NCI-H446 treated with DMSO at 0.1 percent for 48 hours (cell line): ENCODE results near the gene GPR33.
A peak's percentile ranks its signal among the peaks of the same experiment; 100 is the strongest.
"Not testable (repeated sequence)": the region's sequence is repeated elsewhere in the genome, so short reads cannot be mapped to it uniquely, and the experiment has no call there.

ENCODE experiments used
- DNase-seq: peaks from one replicate; lab custom pipeline; 2025; lab: John Stamatoyannopoulos, UW

GPR33 gene

DNA sequence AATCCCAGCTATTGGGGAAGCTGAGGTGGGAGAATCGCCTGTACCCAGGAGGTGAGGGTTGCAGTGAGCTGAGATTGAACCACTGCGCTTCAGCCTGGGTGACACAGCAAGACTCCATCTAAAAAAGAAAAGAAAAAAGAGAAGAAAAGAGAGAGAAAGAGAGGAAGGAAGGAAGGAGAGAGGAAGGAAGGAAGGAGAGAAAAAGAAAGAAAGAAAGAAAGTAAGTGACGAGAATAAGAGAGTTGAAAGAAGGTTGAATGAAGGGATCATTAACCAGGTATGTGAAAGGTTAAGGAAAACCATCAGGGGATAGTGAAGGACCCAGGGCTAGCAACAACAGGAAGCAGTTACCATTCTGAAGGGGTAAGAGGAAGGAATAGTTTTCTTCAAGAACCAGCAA lies 26.3 kb downstream of the GPR33 start:
- DNase-seq, result no peak

DNA sequence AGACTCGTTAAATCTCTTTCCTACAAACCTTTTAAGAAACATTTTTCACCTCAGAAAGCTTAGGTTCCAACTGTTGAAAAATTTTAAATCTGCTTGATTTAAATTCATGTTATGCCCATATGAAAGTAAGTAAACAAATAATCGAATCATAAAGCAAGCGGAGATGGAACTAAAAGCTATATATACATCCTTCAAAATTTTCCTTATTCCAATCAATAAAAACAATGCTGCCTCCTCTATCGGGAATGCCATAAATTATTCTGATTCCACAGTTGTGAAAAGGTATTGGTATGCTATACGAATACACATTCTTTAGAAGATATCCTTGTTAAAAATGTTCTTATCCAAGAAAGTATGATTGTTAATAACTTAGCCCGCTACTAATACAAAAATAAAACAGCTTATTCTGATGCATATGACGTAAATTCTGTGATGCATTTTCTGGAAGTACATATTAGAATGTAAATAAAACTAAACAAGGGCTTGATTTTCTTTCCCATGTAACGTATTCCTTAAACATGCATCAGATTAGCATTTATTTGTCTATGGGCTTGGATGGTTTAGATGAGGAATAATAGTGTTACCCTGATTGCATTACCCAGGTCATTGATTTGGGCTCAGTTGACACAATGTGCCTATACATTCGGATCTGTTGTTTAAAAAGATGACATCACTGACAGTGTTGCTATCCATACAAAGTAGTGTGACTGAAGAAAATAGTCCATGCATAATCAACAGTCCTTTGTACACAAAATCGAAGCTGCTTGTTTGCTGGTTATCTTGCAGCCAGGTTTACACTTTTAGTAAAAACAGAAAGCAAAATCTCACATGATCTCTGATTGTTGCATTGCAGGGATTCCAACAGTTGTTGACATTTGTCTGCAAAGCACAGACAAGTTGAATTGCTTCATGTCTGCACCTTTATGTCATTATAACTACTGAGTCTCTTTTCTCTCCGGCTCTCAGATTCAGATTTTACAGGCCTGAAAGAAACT lies 29.9 kb downstream of the GPR33 start:
- no peak for DNase-seq

DNA sequence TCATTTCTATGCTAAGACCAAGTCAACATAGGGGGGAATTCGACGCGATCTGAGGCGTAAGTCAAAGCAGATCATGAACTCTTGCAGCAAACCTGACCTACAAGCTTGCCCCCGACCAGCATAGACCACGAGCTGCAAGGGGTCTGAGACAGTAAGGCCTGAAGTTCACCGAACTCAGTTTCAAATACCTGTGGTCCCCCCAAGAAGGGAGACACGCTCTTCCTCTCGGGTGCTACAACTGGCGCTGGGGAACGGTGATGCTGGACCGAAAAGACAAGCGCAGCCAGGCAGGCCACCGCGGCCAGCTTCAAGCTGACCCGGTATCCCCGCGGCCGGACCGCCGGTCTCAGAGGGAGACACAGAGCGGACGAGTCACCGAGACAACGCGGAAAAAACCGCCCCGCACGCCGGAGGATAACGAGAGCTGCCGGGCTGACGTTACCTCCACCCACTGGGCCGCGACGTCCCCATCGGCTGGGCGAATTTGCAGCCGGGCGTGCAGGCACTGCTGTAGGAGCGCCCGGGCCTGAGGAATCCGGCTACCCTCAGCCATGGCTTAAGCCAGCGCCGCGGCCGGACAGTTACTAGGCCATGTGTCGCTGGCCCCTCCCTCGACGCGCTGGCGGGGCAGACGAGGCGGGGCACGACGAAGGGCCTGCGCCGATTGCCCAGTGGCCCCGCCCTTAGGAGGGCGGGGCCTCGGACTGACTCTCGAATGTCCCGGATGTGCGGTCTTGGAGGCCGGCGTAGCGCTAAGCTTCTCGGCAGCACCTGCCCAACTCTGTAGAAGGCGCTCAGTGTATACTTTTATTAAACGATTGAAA lies 30.8 kb downstream of the GPR33 start, which contains the start of gene DTD2:
Gene DTD2, minus strand, starts transcription at position 666 of the 824 bp plus-strand sequence. Its CDS starts 113 bp downstream, at position 553.
- DNase-seq, result peak; percentile 91

DNA sequence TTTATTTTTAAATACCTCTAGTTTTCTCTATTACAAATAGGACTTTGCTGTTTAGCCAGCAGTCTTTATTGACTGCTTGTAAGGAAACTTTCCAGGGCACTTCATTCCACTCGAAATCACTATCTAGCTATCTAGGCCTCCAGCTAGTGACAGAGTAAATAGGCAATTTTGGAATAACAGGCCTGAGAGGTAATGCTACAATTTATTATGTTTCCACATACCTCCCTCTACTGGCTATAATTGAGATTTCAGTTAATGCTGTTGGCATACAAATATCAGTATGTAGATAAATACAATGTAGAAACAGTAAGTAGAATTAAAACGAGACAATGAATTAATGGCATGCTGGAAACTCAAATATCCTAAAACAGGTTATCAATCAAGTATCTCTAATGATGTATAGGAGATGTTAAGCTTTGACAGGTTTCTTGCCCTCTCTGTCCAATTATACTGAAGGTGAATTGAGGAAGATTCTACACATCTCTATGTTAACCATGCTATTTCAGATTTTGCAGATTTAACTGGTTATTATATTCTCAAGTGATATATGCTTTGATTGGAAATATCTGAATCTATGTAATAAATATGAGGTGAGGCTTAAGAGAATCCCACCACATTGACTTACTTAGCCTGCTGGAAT lies 37.7 kb downstream of the GPR33 start:
- DNase-seq, result peak; percentile 7

DNA sequence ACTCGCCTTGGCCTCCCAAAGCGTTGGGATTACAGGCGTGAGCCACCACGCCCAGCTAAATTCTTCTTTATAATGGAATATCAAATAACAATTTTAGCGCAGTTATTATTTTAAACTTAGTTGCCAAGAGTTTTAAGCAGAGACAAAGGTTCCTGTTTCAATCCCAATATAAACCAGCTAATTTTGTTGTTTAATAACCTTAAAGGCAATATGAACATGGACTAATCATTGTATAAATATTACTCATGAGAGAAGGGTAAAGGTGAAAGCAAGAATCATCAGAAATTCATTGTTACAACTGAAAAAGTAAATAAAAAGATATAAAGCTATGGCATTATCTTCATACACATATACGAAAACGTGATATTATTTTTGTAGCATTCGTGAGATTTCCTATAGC lies 38.7 kb downstream of the GPR33 start:
- no peak for DNase-seq

DNA sequence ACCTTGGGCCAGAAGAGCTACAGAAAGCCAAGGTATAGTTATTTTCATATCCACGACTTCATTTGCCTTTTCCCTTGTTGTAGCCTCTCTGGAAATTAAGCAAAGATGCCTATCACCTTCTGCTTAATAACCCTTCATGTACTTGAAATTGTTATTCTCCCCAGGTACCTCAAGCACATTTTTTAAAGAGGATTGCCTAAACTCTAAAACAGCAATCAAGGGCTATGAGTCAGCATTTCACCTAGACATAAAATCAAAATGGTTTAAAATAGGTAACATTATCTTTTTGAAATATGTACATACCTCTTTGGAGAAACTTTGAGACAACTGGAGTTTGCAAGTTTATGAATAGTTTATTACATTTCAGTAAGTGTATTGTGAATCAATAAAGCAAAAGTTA lies 42.1 kb downstream of the GPR33 start:
- no peak for DNase-seq

DNA sequence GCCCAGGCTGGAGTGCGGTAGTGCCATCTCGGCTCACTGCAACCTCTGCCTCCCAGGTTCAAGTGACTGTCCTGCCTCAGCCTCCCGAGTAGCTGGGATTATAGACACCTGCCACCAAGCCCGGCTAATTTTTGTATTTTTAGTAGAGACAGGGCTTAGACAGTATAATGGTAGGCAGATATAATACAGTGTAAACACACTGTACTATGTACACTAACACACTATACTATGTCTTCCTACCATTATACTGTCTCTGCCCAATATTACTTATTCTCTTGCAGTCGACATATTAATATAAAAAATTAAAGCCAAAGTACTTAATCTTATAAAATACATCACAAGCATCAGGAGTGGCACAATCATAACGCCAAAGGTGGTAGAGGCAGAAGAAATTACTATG lies 45.6 kb downstream of the GPR33 start:
- DNase-seq, result no peak

DNA sequence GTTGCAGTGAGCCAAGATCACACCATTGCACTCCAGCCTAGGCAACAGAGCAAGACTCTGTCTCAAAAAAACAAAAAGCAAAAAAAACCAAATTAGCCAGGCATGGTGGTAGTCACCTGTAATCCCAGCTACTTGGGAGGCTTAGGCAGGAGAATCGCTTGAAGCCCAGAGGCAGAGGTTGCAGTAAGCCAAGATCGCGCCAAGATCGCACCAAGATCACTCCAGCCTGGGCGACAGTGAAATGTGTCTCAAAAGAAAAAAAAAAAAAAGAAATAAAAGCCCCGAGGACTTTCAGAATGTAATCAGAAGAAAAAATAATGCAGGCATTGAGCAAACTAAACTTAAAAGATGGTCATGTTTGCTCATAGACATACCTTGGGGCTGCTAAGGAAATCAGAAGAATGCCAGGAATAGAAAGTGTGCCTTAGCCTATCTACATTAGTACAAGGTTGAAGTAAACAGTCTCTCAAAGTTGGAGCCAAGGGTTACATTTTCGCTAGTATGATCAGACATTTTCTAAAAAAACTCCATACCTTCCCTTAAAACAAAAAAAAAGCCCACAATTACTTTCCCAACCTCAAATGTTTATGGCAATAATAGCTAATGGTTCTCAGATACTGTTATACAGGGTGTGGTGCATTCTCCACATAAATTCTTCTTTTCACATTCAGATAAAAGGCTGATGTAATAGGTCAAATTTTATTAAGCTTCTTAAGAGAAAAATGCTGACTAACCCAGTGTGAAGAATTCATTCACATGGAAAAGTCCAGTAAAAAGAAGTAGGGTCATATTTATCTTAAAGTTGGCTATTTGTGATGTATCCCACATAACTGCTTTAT lies 46.3 kb downstream of the GPR33 start:
- no peak for DNase-seq

DNA sequence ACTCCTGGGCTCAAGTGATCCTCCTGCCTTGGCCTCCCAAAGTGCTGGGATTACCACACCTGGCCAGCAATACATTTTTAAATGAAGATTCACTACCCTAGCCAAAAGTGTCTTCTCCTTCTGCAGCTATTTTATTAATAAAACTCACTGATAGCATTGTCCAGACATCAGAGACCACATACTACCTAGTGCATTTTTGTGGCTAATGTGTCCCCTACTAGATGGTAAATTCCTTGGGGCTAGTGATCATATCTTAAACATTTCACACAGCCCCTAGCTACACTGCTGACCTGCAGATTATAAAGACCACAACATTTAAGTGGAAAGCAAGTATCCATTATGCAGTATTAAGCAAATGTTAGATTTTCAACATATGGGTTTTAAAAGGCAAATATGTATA lies 47.6 kb downstream of the GPR33 start:
- DNase-seq, result no peak

DNA sequence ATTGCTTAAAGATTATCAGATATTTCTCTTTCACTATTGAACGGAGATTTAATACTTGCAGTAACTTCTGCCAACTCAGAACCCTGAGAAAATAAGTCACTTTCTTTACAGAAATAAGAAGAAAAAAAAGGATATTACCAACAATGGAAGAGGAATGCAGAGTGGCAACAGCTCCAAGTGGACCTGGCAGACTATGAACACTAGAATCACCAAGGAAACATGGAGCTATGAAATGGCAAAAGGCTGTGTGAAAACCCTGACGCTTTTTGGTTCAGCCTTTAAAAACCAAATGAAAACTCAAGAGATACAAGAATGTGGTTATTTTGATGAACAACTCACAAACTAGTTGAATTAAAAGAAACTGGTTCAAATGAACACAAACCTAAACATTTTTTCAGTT lies 48.3 kb downstream of the GPR33 start:
- no peak for DNase-seq

DNA sequence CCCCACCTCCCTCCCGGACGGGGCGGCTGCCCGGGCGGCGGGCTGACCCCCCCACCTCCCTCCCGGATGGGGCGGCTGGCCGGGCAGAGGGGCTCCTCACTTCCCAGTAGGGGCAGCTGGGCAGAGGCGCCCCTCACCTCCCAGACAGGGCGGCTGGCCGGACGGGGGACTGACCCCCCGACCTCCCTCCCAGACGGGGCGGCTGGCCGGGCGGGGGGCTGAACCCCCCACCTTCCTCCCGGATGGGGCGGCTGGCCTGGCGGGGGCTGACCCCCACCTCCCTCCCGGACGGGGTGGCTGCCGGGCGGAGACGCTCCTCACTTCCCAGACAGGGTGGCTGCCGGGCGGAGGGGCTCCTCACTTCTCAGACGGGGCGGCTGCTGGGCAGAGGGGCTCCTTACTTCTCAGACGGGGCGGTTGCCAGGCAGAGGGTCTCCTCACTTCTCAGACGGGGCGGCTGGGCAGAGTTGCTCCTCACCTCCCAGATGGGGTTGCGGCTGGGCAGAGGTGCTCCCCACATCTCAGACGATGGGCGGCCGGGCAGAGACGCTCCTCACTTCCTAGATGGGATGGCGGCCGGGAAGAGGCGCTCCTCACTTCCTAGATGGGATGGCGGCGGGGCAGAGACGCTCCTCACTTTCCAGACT lies 50.7 kb downstream of the GPR33 start:
- DNase-seq, result not testable (repeated sequence)

DNA sequence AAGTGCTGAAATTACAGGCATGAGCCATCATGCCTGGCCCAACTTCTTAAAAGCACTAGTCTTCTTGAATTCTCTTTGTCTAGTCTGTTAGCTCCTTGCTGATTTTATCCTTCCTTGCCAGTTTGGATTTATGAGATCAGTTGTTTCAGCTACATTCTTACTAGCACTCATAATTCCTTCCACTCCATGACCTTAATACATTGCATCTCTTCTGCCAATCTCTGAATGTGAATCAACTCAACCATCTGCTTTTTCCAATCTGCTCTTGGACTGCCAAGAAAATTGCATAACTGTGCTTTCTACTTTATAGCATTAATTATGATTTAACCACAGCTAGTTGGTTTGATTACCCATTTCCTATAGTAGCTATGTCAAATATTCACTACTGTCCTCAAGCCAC lies 52.6 kb downstream of the GPR33 start:
- DNase-seq, result peak; percentile 90
